ENCODE data around the gene KRT6A.

The KRT6A gene

GRCh38 chr12:52493172-52493571, at the start of gene KRT6A:
TSS of gene KRT6A (minus strand) at chr12:52493257. CDS start at chr12:52493188, 69 bp downstream.
- DNase-seq (ENCODE audit: low read depth), result no peak

- DNase-seq (ENCODE audit: low read depth), result no peak
These were observed 49.1 kb upstream of the KRT6A start for GRCh38 chr12:52542157-52542556.

GRCh38 chr12:52541709-52542108, 48.7 kb upstream of the KRT6A start:
- no peak for DNase-seq (ENCODE audit: low read depth)

GRCh38 chr12:52540531-52540930, 47.5 kb upstream of the KRT6A start:
- DNase-seq (ENCODE audit: low read depth), result no peak

GRCh38 chr12:52539821-52540173, 46.7 kb upstream of the KRT6A start:
- no peak for DNase-seq (ENCODE audit: low read depth)

GRCh38 chr12:52539083-52539820, 46.2 kb upstream of the KRT6A start:
- peak; percentile 95 for DNase-seq (ENCODE audit: low read depth)

GRCh38 chr12:52537101-52537500, 44.0 kb upstream of the KRT6A start:
- no peak for DNase-seq (ENCODE audit: low read depth)

GRCh38 chr12:52535574-52535973, 42.5 kb upstream of the KRT6A start:
- no peak for DNase-seq (ENCODE audit: low read depth)

GRCh38 chr12:52534482-52534881, 41.4 kb upstream of the KRT6A start:
- DNase-seq (ENCODE audit: low read depth), result no peak

GRCh38 chr12:52533686-52534470, 40.8 kb upstream of the KRT6A start:
- no peak for DNase-seq (ENCODE audit: low read depth)

GRCh38 chr12:52532636-52533035, 39.6 kb upstream of the KRT6A start:
- no peak for DNase-seq (ENCODE audit: low read depth)

GRCh38 chr12:52531566-52532300, 38.7 kb upstream of the KRT6A start:
- DNase-seq (ENCODE audit: low read depth), result no peak

GRCh38 chr12:52530905-52531304, 37.8 kb upstream of the KRT6A start:
- DNase-seq (ENCODE audit: low read depth), result no peak

GRCh38 chr12:52530366-52530765, 37.3 kb upstream of the KRT6A start:
- DNase-seq (ENCODE audit: low read depth), result no peak

- DNase-seq (ENCODE audit: low read depth), result no peak
These were observed 36.8 kb upstream of the KRT6A start for GRCh38 chr12:52529846-52530245.

- DNase-seq (ENCODE audit: low read depth), result no peak
These were observed 36.4 kb upstream of the KRT6A start for GRCh38 chr12:52529417-52529816.

GRCh38 chr12:52528641-52529143, 35.6 kb upstream of the KRT6A start:
- DNase-seq (ENCODE audit: low read depth), result no peak

GRCh38 chr12:52527121-52527800, 34.2 kb upstream of the KRT6A start:
- DNase-seq (ENCODE audit: low read depth), result no peak

- DNase-seq (ENCODE audit: low read depth), result no peak
These were observed 33.5 kb upstream of the KRT6A start for GRCh38 chr12:52526511-52526951.

- no peak for DNase-seq (ENCODE audit: low read depth)
These were observed 32.8 kb upstream of the KRT6A start for GRCh38 chr12:52525661-52526499.
